ENCODE measurements around the gene CNIH3.
"Not testable (repeated sequence)": the region's sequence is repeated elsewhere in the genome, so short reads cannot be mapped to it uniquely, and the experiment has no call there.

CNIH3 gene

GRCh38 chr1:224684979-224685425 is 68.9 kb downstream of the CNIH3 start:
- DNase-seq (ENCODE audit: low spot score) (no peak), FAIRE-seq (no peak)

- FAIRE-seq: not testable (repeated sequence)
These were observed 70.0 kb downstream of the CNIH3 start for GRCh38 chr1:224686140-224686539.

GRCh38 chr1:224687465-224687864 is 71.3 kb downstream of the CNIH3 start:
- DNase-seq (ENCODE audit: low spot score): no peak
- no peak for FAIRE-seq

More at GRCh38 chr1:224686140-224686539, 70.0 kb downstream of the CNIH3 start:
- DNase-seq (ENCODE audit: low spot score): not testable (repeated sequence)

- FAIRE-seq: no peak
- DNase-seq (ENCODE audit: low spot score): no peak
These were observed 73.3 kb downstream of the CNIH3 start for GRCh38 chr1:224689374-224689773.

- DNase-seq (ENCODE audit: low spot score) (no peak), FAIRE-seq (no peak)
These were observed 74.5 kb downstream of the CNIH3 start for GRCh38 chr1:224690576-224690975.

GRCh38 chr1:224691148-224691925 is 75.2 kb downstream of the CNIH3 start:
- DNase-seq (ENCODE audit: low spot score) (no peak), FAIRE-seq (no peak)

GRCh38 chr1:224694969-224695368 is 78.9 kb downstream of the CNIH3 start:
- FAIRE-seq (no peak), DNase-seq (ENCODE audit: low spot score) (no peak)

GRCh38 chr1:224696021-224696420 is 79.9 kb downstream of the CNIH3 start:
- DNase-seq (ENCODE audit: low spot score): no peak
- FAIRE-seq: no peak

GRCh38 chr1:224696891-224697765 is 81.0 kb downstream of the CNIH3 start:
- FAIRE-seq (peak; percentile 44), DNase-seq (ENCODE audit: low spot score) (peak; percentile 51)

GRCh38 chr1:224698015-224698451 is 81.9 kb downstream of the CNIH3 start:
- FAIRE-seq (no peak), DNase-seq (ENCODE audit: low spot score) (no peak)

GRCh38 chr1:224700918-224701531 is 84.9 kb downstream of the CNIH3 start:
- FAIRE-seq: no peak
- DNase-seq (ENCODE audit: low spot score): peak; percentile 44

- FAIRE-seq (no peak), DNase-seq (ENCODE audit: low spot score) (no peak)
These were observed 87.6 kb downstream of the CNIH3 start for GRCh38 chr1:224703702-224704101.

- FAIRE-seq (no peak), DNase-seq (ENCODE audit: low spot score) (no peak)
These were observed 88.1 kb downstream of the CNIH3 start for GRCh38 chr1:224704107-224704735.

- FAIRE-seq: no peak
- DNase-seq (ENCODE audit: low spot score): no peak
These were observed 89.5 kb downstream of the CNIH3 start for GRCh38 chr1:224705578-224705977.

GRCh38 chr1:224707843-224708725 is 92.0 kb downstream of the CNIH3 start:
- no peak for FAIRE-seq
- DNase-seq (ENCODE audit: low spot score): peak; percentile 69

GRCh38 chr1:224710196-224710595 is 94.1 kb downstream of the CNIH3 start:
- no peak for FAIRE-seq

GRCh38 chr1:224711231-224711756 is 95.2 kb downstream of the CNIH3 start:
- FAIRE-seq: not testable (repeated sequence)

More at GRCh38 chr1:224710196-224710595, 94.1 kb downstream of the CNIH3 start:
- DNase-seq (ENCODE audit: low spot score): no peak

GRCh38 chr1:224711876-224712275 is 95.8 kb downstream of the CNIH3 start:
- DNase-seq (ENCODE audit: low spot score) (no peak), FAIRE-seq (no peak)

More at GRCh38 chr1:224711231-224711756, 95.2 kb downstream of the CNIH3 start:
- not testable (repeated sequence) for DNase-seq (ENCODE audit: low spot score)

- FAIRE-seq (no peak), DNase-seq (ENCODE audit: low spot score) (no peak)
These were observed 97.1 kb downstream of the CNIH3 start for GRCh38 chr1:224713228-224713627.

GRCh38 chr1:224714553-224714952 is 98.4 kb downstream of the CNIH3 start:
- no peak for DNase-seq (ENCODE audit: low spot score)
- no peak for FAIRE-seq

Data from urothelium cell line (cell line).